ENCODE measurements around the gene ZBTB5.

The ZBTB5 gene

DNA sequence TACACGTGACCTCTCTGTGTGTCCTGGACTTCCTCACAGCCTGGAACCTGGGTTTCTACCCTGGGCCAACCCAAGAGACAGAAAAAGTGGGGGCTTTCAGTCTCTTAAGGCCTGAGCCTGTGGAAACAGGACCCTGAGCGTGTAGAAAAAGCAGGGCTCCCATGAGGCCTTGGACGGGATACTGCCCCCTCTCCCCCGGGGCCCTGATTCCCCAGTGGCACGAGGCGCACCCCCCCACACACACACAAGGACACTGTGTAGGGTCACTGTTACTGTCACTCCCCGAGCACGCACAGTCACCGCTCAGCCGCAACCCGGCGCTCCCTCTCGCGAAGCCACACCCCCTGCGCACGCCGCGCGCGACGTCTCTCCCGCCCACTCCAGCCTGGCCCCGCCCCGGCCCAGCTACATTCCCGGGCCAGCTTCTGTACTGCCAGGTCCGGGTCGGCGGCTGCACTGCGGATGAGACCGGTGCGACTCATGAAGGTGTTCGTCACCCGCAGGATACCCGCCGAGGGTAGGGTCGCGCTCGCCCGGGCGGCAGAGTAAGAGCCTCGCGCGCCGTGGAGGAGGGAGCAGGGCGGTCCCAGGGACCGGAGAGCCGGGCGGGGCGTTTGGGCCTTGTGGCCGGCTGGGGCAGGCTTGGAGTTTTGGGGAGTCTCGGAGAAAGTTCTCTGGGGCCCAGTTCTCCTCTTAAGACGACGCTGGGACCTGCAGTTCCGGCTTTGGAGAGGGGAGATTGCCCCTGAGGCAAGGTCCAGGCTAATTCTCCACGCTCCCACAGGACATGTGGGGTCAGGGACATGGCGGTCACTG is 42.8 kb downstream of the ZBTB5 start, which contains the start of gene GRHPR:
Gene GRHPR (plus strand): TSS at position 408 of the 816 bp plus-strand sequence. CDS start 55 bp downstream, at position 463.
- DNase-seq = peak; percentile 74 to 94

DNA sequence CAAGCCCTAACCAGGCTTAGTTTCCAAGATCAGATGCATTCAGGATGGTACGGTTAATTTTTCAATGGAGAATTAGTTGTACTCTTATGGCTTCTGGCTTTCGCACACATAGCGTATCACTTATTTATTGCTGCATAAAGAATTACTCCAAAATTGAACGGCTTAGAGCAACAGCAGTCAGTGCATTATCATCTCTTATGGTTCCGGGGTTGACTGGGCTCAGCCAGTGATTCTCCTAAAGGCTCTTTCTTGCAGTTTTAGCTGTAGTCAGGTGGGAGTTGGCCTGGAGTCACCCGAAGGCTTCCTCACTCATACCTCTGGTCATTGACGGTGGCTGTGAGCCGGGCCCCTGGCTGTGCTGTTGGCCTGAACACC is 43.3 kb downstream of the ZBTB5 start:
- no peak for DNase-seq

DNA sequence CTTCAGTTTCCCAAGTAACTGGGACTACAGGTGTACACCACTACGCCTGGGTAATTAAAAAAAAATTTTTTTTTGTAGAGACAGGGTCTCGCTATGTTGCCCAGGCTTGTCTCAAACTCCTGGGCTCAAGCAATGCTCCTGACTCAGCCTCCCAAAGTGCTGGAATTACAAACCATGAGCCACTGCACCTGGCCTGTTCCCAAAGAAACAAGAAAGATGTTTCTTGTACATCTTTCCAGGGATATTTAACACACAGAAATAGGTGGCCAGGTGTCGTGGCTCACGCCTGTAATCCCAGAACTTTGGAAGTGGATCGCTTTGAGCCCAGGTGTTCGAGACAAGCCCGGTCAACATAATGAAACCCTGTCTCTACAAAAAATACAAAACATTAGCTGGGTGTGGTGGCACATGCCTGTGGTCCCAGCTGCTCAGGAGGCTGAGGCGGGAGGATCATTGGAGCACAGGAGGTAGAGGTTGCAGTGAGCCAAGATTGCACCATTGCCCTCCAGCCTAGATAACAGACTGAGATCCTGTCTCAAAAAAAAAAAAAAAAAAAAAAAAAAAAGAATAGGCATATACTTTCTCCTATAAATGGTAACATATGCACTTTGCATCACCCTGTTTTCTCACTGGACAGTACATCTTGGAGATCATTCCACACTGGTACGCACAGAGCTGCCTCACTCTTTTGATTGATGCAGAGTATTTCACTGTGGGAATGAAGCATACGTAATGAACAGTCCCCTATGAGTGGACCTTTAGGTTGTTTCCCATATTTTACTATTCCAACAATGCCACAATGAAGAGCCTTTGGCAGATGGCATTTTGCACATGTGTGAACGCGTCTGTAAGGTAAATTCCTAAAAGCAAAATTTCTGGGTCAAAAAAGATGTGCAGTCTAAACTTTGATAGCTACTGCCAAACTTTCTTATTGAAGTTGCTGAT is 44.7 kb downstream of the ZBTB5 start:
- no peak for DNase-seq

DNA sequence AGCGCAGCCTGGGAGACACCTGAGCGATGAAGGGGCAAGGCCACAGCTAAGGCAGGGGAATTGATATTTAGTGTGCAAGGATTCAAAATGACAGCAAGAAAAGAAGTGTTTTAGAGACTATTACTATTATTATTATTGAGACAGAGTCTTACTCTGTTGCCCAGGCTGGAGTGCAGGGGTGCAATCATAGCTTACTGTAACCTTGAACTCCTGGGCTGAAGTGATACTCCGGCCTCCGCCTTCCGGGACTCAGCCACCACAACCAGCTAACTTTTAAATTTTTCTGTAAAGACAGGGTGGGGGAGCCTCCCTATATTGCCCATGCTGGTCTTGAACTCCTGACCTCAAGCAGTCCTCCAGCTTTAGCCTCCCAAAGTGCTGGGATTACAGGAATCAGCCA is 46.0 kb downstream of the ZBTB5 start:
- no peak for DNase-seq

DNA sequence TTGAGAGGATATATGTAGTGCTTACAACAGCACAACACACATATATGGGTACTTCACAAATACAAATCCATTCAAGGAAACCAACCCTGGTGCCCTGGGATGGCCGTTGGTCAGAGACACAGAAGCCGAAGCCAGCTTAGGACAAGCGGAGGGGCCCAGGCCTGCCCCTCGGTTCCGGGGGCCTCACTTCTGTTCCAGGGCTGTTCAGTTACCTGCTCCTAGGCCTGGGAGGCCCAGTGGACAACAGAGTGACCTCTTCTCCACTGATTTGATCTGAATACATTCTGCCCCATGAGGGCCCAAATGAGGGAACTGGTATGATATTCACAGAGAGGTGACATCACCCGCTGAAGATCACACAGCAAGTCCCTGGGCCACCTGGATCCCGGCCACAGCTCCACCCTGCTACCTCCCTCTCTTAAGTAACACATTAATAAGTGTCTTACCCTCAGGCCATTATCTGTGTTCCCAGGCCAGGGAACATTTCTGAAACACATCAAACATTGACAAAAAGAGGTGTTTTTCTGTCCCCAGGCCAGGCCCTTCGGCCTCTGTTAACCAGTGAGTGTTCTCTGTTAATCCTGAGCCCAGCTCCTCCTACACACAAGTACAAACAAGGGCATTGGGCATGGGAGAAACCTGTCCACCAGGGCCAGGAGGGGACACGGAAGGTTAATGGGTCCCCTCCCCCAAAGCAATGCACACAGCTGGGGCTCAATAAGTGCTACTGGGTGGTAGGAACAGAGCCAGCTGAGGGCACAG is 47.2 kb downstream of the ZBTB5 start:
- DNase-seq = no peak

DNA sequence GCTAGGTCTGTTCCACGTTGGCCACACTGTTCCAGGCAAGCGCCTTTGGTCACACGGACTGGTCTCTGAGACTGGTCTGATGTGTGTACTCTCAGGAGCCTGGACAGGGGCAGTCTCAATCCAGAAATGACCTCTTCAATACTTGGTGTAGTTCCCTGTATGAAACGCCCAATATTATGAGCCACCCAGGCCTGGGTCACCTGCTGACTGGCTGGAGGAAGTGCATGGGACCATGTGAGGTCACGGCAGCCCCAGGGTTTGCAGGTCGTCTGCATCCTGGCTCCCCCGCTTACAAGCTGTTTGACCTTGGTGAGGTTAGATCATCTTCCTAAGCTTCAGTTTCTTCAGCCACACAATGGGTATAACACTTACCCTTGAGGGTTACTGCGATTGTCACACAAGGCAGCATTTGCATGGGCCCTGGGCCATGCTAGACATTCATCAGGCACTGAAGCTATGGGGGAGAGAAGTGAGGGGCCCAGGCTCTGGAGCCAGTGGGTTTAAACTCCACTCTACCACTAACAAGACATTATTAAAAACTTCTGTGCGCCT is 47.9 kb downstream of the ZBTB5 start:
- DNase-seq = no peak

DNA sequence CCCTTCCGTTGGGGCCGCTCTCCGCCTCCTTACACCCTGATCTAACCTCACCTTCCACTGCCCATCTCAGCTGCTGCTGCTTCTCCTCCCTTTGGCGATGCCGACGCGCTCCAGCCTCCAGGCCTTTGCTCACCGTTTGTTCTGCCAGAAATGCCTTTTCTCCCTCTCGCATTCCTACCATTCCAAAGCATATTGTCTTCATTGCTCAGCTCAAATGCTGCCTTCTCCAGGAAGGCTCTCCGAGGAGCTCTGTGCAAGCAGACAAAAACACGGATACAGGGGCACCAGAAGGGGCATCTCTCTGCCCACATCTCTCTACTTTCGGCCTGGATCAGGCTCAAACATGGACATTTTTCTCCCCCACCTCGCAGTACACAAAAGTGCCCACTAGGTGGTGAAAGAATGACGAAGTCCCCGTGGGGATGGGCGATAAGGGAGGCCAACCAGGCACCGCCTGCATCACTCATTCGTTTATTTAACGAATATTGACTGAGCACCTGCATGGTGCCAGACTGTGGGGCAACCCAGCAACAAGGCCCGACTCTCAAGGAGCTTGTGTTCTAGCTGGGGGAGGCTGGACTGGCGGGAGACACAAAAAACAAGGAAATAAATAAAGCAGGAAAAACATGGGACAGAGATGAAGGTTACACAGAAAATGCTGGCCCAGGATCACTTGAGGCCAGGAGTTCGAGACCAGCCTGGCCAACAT is 50.1 kb downstream of the ZBTB5 start:
- DNase-seq = peak; percentile 36 to 85

DNA sequence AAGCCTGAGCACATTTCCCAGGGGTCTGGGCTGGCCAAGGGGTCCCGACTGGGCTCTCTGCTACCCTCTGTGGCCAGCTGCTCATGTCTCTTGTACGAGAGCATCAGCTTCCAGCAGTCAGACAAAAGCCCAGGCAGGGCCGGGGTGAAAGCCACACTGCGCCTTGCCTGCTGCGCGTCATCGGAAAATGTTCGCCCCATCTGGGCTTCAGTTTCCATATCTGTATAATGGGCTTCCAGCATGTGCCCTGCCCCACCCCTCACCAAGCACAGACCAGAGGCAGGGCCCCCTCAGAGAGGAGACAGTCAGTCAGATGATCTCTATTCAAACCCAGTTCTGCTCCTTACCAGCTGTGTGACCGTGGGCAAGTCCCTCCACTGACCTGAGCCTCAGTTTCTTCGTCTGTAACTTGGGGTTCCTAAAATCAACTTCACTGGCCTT is 50.7 kb downstream of the ZBTB5 start:
- DNase-seq = no peak

DNA sequence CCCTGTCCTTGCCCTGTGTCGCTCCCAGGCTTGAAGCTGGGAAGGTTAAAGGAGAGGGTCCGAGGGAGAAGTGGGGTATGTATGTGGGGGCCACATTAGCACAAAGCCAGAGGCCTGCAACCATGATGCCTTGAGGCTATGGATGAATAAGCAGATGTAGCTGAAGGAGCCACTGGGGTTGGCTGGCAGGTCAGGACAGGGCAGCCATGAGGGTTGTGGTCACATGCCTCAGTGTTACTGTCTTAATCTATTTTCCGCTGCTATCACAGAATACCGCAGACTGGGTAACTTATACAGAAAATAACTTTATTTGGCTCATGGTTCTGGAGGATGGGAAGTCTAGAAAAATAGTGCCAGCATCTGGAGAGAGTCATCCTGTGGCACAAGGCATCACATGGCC is 51.9 kb downstream of the ZBTB5 start:
- DNase-seq = no peak

DNA sequence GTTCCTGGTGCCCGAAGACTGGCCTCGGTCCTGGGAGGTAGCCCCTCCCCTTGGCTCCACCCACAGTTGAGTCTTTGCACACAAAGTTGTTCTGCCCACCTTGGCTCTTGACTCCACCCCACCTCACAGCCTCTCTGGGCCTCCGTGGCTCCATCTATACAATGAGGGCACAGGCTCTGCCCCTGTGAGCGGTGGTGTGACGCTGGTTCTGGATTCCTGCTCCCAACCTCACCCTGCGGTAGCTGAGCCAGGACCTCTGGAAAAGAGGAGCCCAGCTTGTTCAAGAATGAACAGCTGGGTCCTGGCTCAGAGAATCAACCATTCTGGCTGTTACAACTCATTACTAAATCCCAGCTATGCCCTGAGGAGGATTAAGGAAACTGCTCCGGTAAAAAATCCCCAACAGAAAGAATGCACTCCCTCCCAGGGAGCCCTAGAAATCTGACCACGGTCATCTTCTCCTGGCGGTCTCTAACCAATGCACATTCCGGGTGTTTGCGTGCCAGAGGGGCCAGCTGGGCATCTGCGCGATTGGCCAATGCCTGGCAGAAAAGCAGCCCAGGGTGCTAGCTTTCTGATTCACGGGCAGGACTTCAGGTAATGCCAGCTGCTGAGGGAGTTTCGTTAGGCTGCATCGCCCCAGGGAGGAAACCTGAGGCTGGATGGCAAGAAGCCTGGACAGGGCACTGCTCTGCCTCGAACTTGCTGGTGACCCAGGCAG is 52.7 kb downstream of the ZBTB5 start:
- DNase-seq = no peak

DNA sequence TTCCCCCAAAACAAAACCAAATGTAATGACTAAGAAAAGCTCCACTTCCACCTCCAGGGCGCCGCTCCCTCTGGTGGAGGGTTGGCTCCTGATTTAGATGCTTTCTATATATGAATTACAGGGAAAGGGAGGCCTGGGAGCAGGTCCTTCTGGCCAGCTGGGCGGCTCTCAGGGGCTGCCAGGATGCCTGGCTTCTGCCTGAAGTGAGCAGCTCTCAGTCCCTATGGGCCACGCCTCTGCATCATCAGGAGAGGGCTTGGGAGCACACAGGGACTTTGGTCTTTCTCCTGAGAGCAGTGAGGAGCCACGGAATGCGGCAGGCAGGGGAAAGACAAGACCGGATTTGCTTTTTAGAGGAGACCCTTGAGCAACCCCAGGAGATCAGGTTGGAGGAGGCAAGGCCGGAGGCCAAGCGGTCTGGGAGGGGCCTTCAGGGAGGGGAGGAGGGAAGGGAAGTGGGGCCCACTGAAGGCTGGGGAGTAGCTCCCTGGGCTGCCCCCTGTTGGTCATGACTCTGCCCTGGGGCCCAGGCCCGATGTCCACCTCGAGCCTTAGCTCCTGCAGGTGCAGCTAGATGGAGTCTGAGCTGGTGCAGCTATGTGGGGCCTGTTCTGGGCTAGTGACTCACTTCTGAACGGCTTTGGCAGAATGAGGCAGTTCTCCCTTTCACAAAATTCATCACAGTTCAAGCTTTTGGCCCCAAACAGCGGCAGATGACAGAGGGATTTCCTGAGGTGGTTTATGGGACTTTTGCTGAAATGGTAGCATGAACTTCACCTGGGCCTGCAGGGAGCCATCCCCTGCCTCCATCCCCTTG is 54.1 kb downstream of the ZBTB5 start:
- DNase-seq = no peak

DNA sequence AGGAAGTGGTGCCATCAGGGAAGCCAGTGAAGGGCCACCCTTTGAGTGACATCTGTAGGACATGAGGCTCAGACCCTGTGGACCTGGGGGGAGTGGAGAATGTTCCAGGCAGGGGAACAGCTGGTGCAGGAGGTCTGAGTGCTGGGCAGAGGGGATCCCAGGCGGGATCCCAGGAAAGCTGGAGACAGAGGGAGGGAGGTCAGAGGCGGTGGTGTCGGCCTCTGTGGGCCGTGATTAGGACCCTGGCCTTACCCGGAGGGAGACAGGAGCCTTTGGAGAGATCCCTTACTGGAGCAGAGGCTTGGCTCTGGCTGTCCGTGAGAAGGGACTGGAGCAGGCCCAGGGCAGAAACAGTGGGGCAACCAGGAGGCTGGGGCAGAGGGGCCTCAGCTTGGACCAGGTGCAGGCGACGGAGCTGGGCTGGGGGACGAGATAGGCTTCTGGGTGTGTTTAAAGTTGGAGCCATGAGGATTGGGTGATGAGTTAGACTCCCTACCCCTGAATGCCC is 54.8 kb downstream of the ZBTB5 start:
- DNase-seq = no peak

DNA sequence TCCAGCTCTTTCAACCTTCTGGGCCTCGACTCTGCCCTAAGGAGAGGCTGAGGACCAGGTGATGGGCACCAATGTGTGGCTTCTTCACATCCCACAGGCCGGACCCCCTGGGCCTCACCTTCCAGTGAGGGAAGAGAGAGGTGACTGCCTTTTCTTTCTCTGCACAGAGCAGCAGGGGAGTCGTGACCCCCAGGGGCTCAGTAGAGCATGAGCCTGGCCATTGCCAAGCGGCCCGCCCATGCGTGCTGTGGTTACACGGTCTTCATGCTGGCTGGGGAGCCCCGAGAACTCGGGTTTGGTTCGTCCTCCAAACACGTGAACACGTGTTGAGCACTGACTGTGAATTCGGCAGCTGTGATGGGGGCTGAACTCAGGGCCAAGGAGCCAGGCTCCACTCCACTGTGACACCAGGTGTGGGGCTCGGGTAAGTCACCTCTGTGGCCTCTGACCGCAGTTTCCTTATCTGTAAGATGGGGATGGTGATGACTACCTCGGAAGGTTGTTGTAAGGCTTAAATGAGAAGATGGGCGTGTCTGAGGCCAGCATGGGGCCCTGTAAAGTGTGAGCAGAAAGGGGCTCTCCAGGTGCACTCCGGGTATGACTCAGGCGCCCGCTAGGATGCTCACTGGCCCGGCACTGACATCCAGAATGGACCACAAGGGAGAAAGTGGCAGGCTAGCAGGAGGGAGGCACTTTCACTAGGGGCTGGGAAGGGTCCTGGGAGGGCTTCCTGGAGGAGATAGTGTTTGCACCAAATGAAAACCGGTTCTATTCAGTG is 56.1 kb downstream of the ZBTB5 start:
- no peak for DNase-seq

DNA sequence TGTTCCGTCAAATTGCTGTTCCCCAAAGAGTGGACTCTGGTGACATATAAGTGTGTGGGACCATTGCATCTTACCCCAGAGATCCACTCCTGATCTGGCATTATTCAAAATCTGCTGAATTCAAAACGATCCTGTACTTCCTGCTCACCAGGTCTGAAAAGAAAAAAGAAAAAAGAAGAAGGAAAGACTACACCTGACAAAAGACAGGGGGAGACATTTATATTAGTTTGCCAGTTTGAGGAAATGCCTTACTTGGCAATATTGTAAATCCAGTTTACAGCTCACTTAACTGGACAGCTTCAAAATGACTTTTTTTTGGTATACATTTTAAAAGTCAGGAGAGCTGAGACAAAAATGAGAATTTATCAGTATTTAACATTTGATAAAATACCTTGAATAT is 57.8 kb downstream of the ZBTB5 start:
- DNase-seq = peak in 1 of 2 experiments; percentile 15

DNA sequence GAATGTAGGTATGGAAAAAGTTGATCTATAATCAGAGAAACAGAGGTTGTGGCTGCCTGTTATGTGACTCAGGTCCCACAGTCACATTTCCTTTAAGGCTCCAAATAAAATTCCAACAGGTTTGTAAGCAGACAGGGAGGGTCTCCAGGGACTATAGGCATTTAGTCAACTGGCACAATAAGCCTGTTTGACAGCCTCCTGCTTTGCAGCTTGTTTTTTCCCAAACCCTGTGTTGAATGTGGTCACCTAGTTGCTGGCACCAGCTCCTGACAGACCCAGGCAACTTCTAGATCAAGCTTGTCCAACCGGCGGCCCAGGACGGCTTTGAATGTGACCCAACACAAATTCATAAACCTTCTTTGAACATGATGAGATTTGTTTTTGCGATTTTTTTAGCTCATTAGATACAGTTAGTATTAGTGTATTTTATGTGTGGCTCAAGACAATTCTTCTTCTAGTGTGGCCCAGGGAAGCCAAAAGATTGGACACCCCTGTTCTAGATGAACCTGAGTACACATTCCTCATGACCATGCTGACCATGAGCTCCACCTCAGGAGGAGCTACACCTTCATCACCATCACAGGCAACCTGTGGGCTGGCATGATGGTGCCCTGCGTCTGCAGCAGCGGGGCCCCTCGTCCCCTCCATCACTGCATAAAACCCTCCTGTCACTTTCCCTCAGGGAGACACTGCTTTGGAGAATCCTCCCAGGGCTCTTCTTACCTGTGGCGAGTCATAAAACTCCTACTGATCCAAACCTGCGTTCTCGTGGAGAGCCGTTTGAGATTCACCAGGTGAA is 58.4 kb downstream of the ZBTB5 start:
- no peak for DNase-seq

DNA sequence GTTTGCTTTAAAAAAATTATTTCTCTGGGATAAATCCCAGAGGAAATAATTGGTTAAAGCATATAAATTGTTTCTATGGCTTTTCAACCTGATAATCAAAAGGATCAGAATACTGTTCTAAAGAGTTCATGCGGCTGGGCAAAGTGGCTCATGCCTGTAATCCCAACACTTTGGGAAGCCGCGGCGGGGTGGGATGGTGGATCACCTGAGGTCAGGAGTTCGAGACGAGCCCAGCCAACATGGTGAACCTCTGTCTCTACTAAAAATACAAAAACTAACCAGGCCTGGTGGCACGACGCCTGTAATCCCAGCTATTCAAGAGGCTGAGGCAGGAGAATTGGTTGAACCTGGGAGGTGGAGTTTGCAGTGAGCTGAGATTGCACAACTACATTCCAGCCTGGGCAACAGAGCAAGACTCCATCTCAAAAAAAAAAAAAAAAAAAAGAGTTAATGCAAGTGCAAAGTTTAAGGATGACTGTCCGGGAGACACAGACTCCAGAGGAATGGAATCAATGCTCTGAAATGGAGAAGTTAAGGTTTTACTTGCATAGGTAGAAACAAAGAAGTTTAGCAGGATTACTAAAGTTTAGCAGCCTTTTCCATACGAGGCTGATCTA is 59.4 kb downstream of the ZBTB5 start:
- no peak for DNase-seq

DNA sequence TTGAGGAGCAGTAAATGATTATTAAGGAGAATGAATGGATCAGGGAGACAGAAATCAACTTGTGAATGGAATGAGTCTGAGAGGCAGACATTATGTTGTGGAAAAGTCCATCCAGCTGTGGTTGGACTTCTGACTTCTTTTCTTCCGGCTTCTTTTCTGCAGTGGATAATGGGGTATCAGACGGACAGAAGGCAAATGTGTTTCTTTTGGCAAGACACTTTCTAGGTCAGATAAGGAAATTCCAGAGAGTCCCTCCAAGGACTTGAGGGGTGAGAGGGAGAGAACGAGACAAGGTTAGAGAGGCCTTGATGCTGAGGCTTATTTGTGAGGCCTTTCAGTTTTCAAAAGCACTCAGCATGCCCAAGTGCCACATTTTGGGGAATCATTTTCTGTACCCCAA is 59.9 kb downstream of the ZBTB5 start:
- DNase-seq = no peak

DNA sequence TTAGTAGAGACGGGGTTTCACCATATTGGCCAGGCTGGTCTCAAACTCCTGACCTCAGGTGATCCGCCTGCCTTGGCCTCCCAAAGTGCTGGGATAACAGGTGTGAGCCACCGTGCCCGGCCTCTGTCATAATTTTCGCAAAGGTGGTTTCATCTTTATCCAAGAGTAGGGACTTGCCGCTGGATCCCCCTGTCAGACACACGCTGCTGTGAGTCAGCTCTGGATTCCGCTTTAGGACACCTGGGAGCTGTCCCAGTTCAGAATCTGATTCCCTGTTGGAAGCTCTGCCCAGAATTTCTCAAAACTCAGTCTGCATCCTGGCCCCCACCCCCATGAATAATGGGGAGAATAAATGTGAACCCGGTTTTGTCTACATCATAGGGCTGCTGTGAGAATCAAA is 60.7 kb downstream of the ZBTB5 start:
- DNase-seq = no peak

All from NCI-H526 (cell line).